Loucy (cell line): ENCODE data around the gene TRIM40.

Experiments used
- H2AFZ ChIP-seq: fragments of 200-600 bp; sonication (generic); 2 replicates; pipeline ENCODE4 v1.6.0; 2016; ENCODE audit warnings: antibody characterized with exemption, mild to moderate bottlenecking, low read length, moderate library complexity
- H3F3A ChIP-seq: fragments of 200-600 bp; 2 replicates; pipeline ENCODE4 v1.6.0; 2016; ENCODE audit warnings: antibody characterized with exemption, low read depth, mild to moderate bottlenecking
- H3K27me3 ChIP-seq: fragments of 200-600 bp; sonication (generic); 2 replicates; pipeline ENCODE4 v1.6.1; 2014; ENCODE audit warnings: low read length, mild to moderate bottlenecking; ENCODE audit not compliant: insufficient read depth, poor library complexity, severe bottlenecking
- H3K36me3 ChIP-seq: fragments of 200-600 bp; sonication (generic); 2 replicates; pipeline ENCODE4 v1.6.1; 2016; ENCODE audit warnings: low read length; ENCODE audit not compliant: insufficient read depth
- H3K4me1 ChIP-seq: fragments of 200-600 bp; sonication (generic); 2 replicates; pipeline ENCODE4 v1.5.1; 2014; ENCODE audit warnings: low read length, mild to moderate bottlenecking; ENCODE audit not compliant: insufficient read depth, poor library complexity, severe bottlenecking
- H3K4me2 ChIP-seq: fragments of 200-600 bp; sonication (generic); 2 replicates; pipeline ENCODE4 v1.6.0; 2014; ENCODE audit warnings: antibody characterized with exemption, low read length, low read depth, mild to moderate bottlenecking; ENCODE audit not compliant: poor library complexity, severe bottlenecking
- H3K4me3 ChIP-seq: fragments of 200-600 bp; sonication (generic); 2 replicates; pipeline ENCODE4 v1.5.1; 2014; ENCODE audit warnings: low read length, mild to moderate bottlenecking, mixed read lengths; ENCODE audit not compliant: poor library complexity, severe bottlenecking
- H3K79me2 ChIP-seq: fragments of 200-600 bp; sonication (generic); 2 replicates; pipeline ENCODE4 v1.6.1; 2014; ENCODE audit warnings: low read length; ENCODE audit not compliant: insufficient read depth
- H3K9ac ChIP-seq: fragments of 200-600 bp; sonication (generic); 2 replicates; pipeline ENCODE4 v1.6.0; 2014; ENCODE audit warnings: mild to moderate bottlenecking, low read depth, low read length, moderate library complexity; ENCODE audit not compliant: poor library complexity, severe bottlenecking
- H3K9me2 ChIP-seq: fragments of 200-600 bp; sonication (generic); replicated peaks from 2 replicates; pipeline ENCODE4 v1.6.1; 2016; ENCODE audit warnings: low read depth, low read length, mixed read lengths
- H3K9me3 ChIP-seq: fragments of 200-600 bp; sonication (generic); 2 replicates; pipeline ENCODE4 v1.6.1; 2014; ENCODE audit warnings: mild to moderate bottlenecking, antibody characterized with exemption, low read length, low read depth; ENCODE audit not compliant: insufficient read depth
- H4K20me1 ChIP-seq: fragments of 200-600 bp; sonication (generic); 2 replicates; pipeline ENCODE4 v1.6.0; 2014; ENCODE audit warnings: antibody characterized with exemption, low read length, mild to moderate bottlenecking; ENCODE audit not compliant: insufficient read depth, poor library complexity, severe bottlenecking
- CTCF ChIP-seq: fragments of 200-600 bp; sonication (generic); conservative IDR thresholded peaks from 2 replicates; pipeline ENCODE4 v1.5.1; 2014; ENCODE audit warnings: mild to moderate bottlenecking, antibody characterized with exemption, low read length
- EZH2phosphoT487 ChIP-seq: fragments of 200-600 bp; IDR thresholded peaks from 2 replicates; pipeline ENCODE4 v1.6.1; 2018; ENCODE audit warnings: antibody characterized with exemption, mild to moderate bottlenecking, moderate library complexity, borderline replicate concordance

Gene TRIM40

GRCh38 chr6:30151580-30151979, 15.6 kb downstream of the TRIM40 start:
- no peak for TF ChIP-seq EZH2phosphoT487
- TF ChIP-seq CTCF, result no peak

GRCh38 chr6:30152016-30152673, 16.2 kb downstream of the TRIM40 start:
- H3F3A ChIP-seq, result no peaks in the 10 kb centered on the region
- H3K79me2 ChIP-seq, result no peaks in the 10 kb centered on the region
- no peak overlapping the region for H2AFZ ChIP-seq
- H3K9me2 ChIP-seq, result no peaks in the 10 kb centered on the region
- no peak overlapping the region for H3K4me3 ChIP-seq
- H3K36me3 ChIP-seq, result no peaks in the 10 kb centered on the region
- H3K4me1 ChIP-seq, result peaks cover 43% of the 10 kb centered on the region
- H4K20me1 ChIP-seq, result no peaks in the 10 kb centered on the region
- H3K4me2 ChIP-seq, result peak overlapping the region; percentile 39
- TF ChIP-seq CTCF, result no peak
- H3K27me3 ChIP-seq, result no peaks in the 10 kb centered on the region
- H3K9ac ChIP-seq, result no peak overlapping the region
- no peaks in the 10 kb centered on the region for H3K9me3 ChIP-seq

More at GRCh38 chr6:30151580-30151979, 15.6 kb downstream of the TRIM40 start:
- H3K9me2 ChIP-seq, result no peaks in the 10 kb centered on the region
- peak overlapping the region; percentile 54 for H3K9ac ChIP-seq
- peak overlapping the region; percentile 39 for H3K4me2 ChIP-seq
- no peaks in the 10 kb centered on the region for H3K36me3 ChIP-seq
- peak overlapping the region; percentile 14 for H3K4me3 ChIP-seq
- no peaks in the 10 kb centered on the region for H3K27me3 ChIP-seq
- H3K9me3 ChIP-seq, result no peaks in the 10 kb centered on the region
- H4K20me1 ChIP-seq, result no peaks in the 10 kb centered on the region
- no peak overlapping the region for H2AFZ ChIP-seq
- H3K79me2 ChIP-seq, result no peaks in the 10 kb centered on the region
- no peaks in the 10 kb centered on the region for H3F3A ChIP-seq
- H3K4me1 ChIP-seq, result peaks cover 49% of the 10 kb centered on the region

GRCh38 chr6:30152910-30153610, 17.1 kb downstream of the TRIM40 start:
- Histone ChIP-seq H3K4me2 (peak overlapping the region; percentile 12), H3K9me2 (no peaks in the 10 kb centered on the region), H3K4me1 (peaks cover 46% of the 10 kb centered on the region), H3K9me3 (no peaks in the 10 kb centered on the region), H3K79me2 (no peaks in the 10 kb centered on the region), H2AFZ (peak overlapping the region; percentile 38; the same call in 1 of the 2 replicates), H3K4me3 (no peak overlapping the region), H3K27me3 (no peaks in the 10 kb centered on the region), H3F3A (no peaks in the 10 kb centered on the region), H4K20me1 (no peaks in the 10 kb centered on the region), H3K36me3 (no peaks in the 10 kb centered on the region), H3K9ac (no peak overlapping the region)
- TF ChIP-seq CTCF (no peak), EZH2phosphoT487 (no peak)
